SK-N-SH (cell line): ENCODE results near the gene TFDP2. TPM values are rescaled to one million over a fixed set of nuclear protein-coding genes. Genes with fewer than 3 reads are reported as not detected.

Experiments used
- CTCF ChIA-PET: fragments of 300-600, 350-600 bp; formaldehyde crosslinking; extraction: SDS; loops from one replicate; lab custom pipeline; 2021; lab: Yijun Ruan, JAX
- POLR2A ChIA-PET: fragments of 350-600 bp; sonication (Branson Sonifier 250); formaldehyde crosslinking; extraction: SDS; loops from one replicate; lab custom pipeline; 2020; ENCODE audit warnings: antibody characterized with exemption, inconsistent platforms; lab: Yijun Ruan, JAX
- DNase-seq: peaks from one replicate; pipeline ENCODE4 v3.0.0; 2012
- H2AFZ ChIP-seq: fragments of 200-600 bp; sonication (generic); 2 replicates; pipeline ENCODE4 v1.8.1; 2016; ENCODE audit warnings: antibody characterized with exemption, mild to moderate bottlenecking, low read depth
- H3F3A ChIP-seq: fragments of 200-600 bp; sonication (generic); replicated peaks from 2 replicates; pipeline ENCODE3; 2016; ENCODE audit warnings: antibody characterized with exemption, mild to moderate bottlenecking; ENCODE audit not compliant: insufficient read depth
- H3K27ac ChIP-seq, 2 experiments: fragments of 200-500 bp in 1 of 2; fragments of 200-600 bp in 1 of 2; sonication (Bioruptor generic) in 1 of 2; sonication (generic), shearing (Covaris generic) in 1 of 2; 2 replicates each; pipeline versions ENCODE4 v1.5.1 to v1.6.1; 2014 to 2016; ENCODE audit warnings: low read depth in 2 of 2, inconsistent platforms in 1 of 2, low read length in 1 of 2, mild to moderate bottlenecking in 1 of 2, mixed read lengths in 1 of 2
- H3K27me3 ChIP-seq: fragments of 200-600 bp; sonication (generic), shearing (Covaris generic); 2 replicates; pipeline ENCODE4 v1.6.1; 2016; ENCODE audit warnings: mixed run types; ENCODE audit not compliant: insufficient read depth
- H3K36me3 ChIP-seq, 2 experiments: fragments of 200-500 bp in 1 of 2; fragments of 200-600 bp in 1 of 2; sonication (Bioruptor generic) in 1 of 2; sonication (generic) in 1 of 2; replicated peaks in 1 of 2; 2 replicates each; pipeline versions ENCODE3 to v1.5.1; 2014 to 2016; ENCODE audit warnings: low read length in 1 of 2, mild to moderate bottlenecking in 1 of 2; ENCODE audit not compliant: insufficient read depth in 2 of 2, control insufficient read depth in 1 of 2
- H3K4me1 ChIP-seq, 2 experiments: fragments of 200-500 bp in 1 of 2; fragments of 200-600 bp in 1 of 2; sonication (Bioruptor generic) in 1 of 2; sonication (generic), shearing (Covaris generic) in 1 of 2; 2 replicates each; pipeline versions ENCODE4 v1.5.1 to v1.6.1; 2014 to 2016; ENCODE audit warnings: low read depth in 1 of 2, low read length in 1 of 2, mixed run types in 1 of 2; ENCODE audit not compliant: insufficient read depth in 2 of 2, control insufficient read depth in 1 of 2
- H3K4me2 ChIP-seq: fragments of 200-600 bp; sonication (generic), shearing (Covaris generic); 2 replicates; pipeline ENCODE4 v1.6.1; 2017; ENCODE audit warnings: mixed run types
- H3K4me3 ChIP-seq, 2 experiments: fragments of 200-500 bp in 1 of 2; fragments of 200-600 bp in 1 of 2; sonication (Bioruptor generic) in 1 of 2; sonication (generic), shearing (Covaris generic) in 1 of 2; 2 replicates each; pipeline versions ENCODE4 v1.5.1 to v1.8.1; 2014 to 2016; ENCODE audit warnings: low read depth in 2 of 2, inconsistent platforms in 1 of 2, low read length in 1 of 2, mild to moderate bottlenecking in 1 of 2, mixed read lengths in 1 of 2, moderate library complexity in 1 of 2
- H3K79me2 ChIP-seq: fragments of 200-600 bp; sonication (generic); 2 replicates; pipeline ENCODE4 v1.8.1; 2017; ENCODE audit warnings: mild to moderate bottlenecking; ENCODE audit not compliant: insufficient read depth
- H3K9ac ChIP-seq: fragments of 200-600 bp; sonication (generic); 2 replicates; pipeline ENCODE4 v1.6.1; 2017; ENCODE audit warnings: mixed run types
- H3K9me2 ChIP-seq: fragments of 200-600 bp; sonication (generic); 2 replicates; pipeline ENCODE4 v1.6.1; 2017; ENCODE audit warnings: mixed run types
- H3K9me3 ChIP-seq: fragments of 200-600 bp; sonication (generic); 2 replicates; pipeline ENCODE4 v1.6.1; 2017; ENCODE audit warnings: mixed run types, mild to moderate bottlenecking, moderate library complexity
- H4K20me1 ChIP-seq: fragments of 200-600 bp; sonication (generic); 2 replicates; pipeline ENCODE4 v1.6.1; 2017; ENCODE audit warnings: mild to moderate bottlenecking, mixed run types; ENCODE audit not compliant: insufficient read depth
- CHD2 ChIP-seq: fragments of 150-350 bp; IDR thresholded peaks from 2 replicates; pipeline ENCODE4 v1.6.1; 2018; ENCODE audit warnings: low read length; ENCODE audit not compliant: partially characterized antibody
- EP300 ChIP-seq, 2 experiments: IDR thresholded peaks; 2 replicates each; pipeline versions ENCODE4 v1.4.0 to v1.6.1; 2012; ENCODE audit warnings: borderline replicate concordance in 1 of 2, low read depth in 1 of 2, low read length in 1 of 2
- EZH2phosphoT487 ChIP-seq: fragments of 200-600 bp; sonication (generic); IDR thresholded peaks from 2 replicates; pipeline ENCODE4 v1.6.1; 2017; ENCODE audit warnings: low read depth, mixed run types, mild to moderate bottlenecking, antibody characterized with exemption, moderate library complexity, borderline replicate concordance
- FOXJ3 ChIP-seq: sonication (generic); formaldehyde crosslinking; IDR thresholded peaks from 2 replicates; pipeline ENCODE4 v1.5.1; 2020; ENCODE audit warnings: mild to moderate bottlenecking, missing genetic modification reagents
- GATA2 ChIP-seq: sonication (generic); formaldehyde crosslinking; IDR thresholded peaks from 2 replicates; pipeline ENCODE4 v1.5.0; 2020; ENCODE audit warnings: mild to moderate bottlenecking, missing genetic modification reagents
- IRF3 ChIP-seq: fragments of 150-350 bp; IDR thresholded peaks from 2 replicates; pipeline ENCODE4 v1.6.1; 2016; ENCODE audit warnings: mild to moderate bottlenecking, low read depth, low read length
- JUND ChIP-seq: IDR thresholded peaks from 2 replicates; pipeline ENCODE4 v1.4.0; 2012
- MAX ChIP-seq: IDR thresholded peaks from 2 replicates; pipeline ENCODE4 v1.4.0; 2012; ENCODE audit warnings: low read depth
- NRF1 ChIP-seq: IDR thresholded peaks from 2 replicates; pipeline ENCODE4 v1.6.1; 2012; ENCODE audit warnings: low read depth, mild to moderate bottlenecking, low read length
- RAD21 ChIP-seq: IDR thresholded peaks from 2 replicates; pipeline ENCODE4 v1.6.1; 2012; ENCODE audit warnings: mild to moderate bottlenecking, low read length
- RXRA ChIP-seq: IDR thresholded peaks from 2 replicates; pipeline ENCODE4 v1.4.0; 2012; ENCODE audit warnings: low read depth, mild to moderate bottlenecking, borderline replicate concordance
- SMC3 ChIP-seq: IDR thresholded peaks from 2 replicates; pipeline ENCODE4 v1.6.1; 2012; ENCODE audit warnings: low read depth, low read length, improper control_type of control experiment
- TAF1 ChIP-seq: IDR thresholded peaks from 2 replicates; pipeline ENCODE4 v1.6.1; 2012; ENCODE audit warnings: low read depth, mild to moderate bottlenecking, low read length, moderate library complexity, borderline replicate concordance
- ZBTB33 ChIP-seq: IDR thresholded peaks from 2 replicates; pipeline ENCODE4 v1.4.0; 2012; ENCODE audit warnings: low read depth, borderline replicate concordance
- WGBS: methylation state at CpG from one replicate; pipeline ENCODE4 v1.1.6; 2017; ENCODE audit warnings: low lambda C conversion rate; 5-methylcytosine and 5-hydroxymethylcytosine counted together
- polyA plus RNA-seq, 3 experiments: library from polyadenylated mRNA; depleted of rRNA; stranded (reverse); fragments of >200 nt; gene quantifications; 2 replicates each; pipeline ENCODE4 v1.2.3, GENCODE V29; 2012

Gene TFDP2
- polyA plus RNA-seq, 1 of the 3 experiments (the other 2 are of a cell fraction), result 8.6 TPM

- TF ChIP-seq IRF3, result no peak
- no peak for TF ChIP-seq EP300 (IDR thresholded peaks at IDR 0.05; ENCODE audit: borderline replicate concordance in 1 of 2, low read depth in 1 of 2, low read length in 1 of 2)
- no peak for TF ChIP-seq ZBTB33
- no peak for TF ChIP-seq EZH2phosphoT487
Observed at GRCh38 chr3:142106548-142106947, 42.8 kb downstream of the TFDP2 start (continued).

- 65% methylated on average over 1 of the region's 1 CpG for WGBS
- no peaks in the 10 kb centered on the region for H3K4me1 ChIP-seq
- ChIA-PET CTCF (interaction anchor here (1.2 kb wide), 1 partner anchor 174 kb away, joined by 4 read pairs; no protein-coding TSS in a partner anchor), POLR2A (no interaction called here)
- no peak overlapping the region for H3K27ac ChIP-seq
- H3K9ac ChIP-seq, result no peak overlapping the region
- no peak overlapping the region for H3K4me3 ChIP-seq
- no peaks in the 10 kb centered on the region for H3K9me2 ChIP-seq
- H4K20me1 ChIP-seq, result no peaks in the 10 kb centered on the region
- no peaks in the 10 kb centered on the region for H3K79me2 ChIP-seq
- no peaks in the 10 kb centered on the region for H3K36me3 ChIP-seq
- no peaks in the 10 kb centered on the region for H3K9me3 ChIP-seq
- DNase-seq, result no peak
- no peaks in the 10 kb centered on the region for H3F3A ChIP-seq
- H3K27me3 ChIP-seq, result no peaks in the 10 kb centered on the region
- no peak overlapping the region for H3K4me2 ChIP-seq
- no peak overlapping the region for H2AFZ ChIP-seq
- TF ChIP-seq RAD21, result no peak
- TF ChIP-seq FOXJ3 (CRISPR knock-in tag), result no peak
- TF ChIP-seq GATA2 (CRISPR knock-in tag), result no peak
- TF ChIP-seq TAF1, result no peak
- no peak for TF ChIP-seq ZBTB33
- TF ChIP-seq SMC3, result no peak
- TF ChIP-seq CHD2, result no peak
- TF ChIP-seq NRF1, result no peak
- TF ChIP-seq MAX, result no peak
- TF ChIP-seq IRF3, result no peak
- TF ChIP-seq EZH2phosphoT487, result no peak
- TF ChIP-seq JUND, result no peak
- no peak for TF ChIP-seq RXRA
Observed at GRCh38 chr3:142105991-142106390, 43.4 kb downstream of the TFDP2 start.
